Astrocyte of the cerebellum (primary cell): ENCODE results near the gene ZDHHC11.

ENCODE experiments used
- DNase-seq: peaks from one replicate; pipeline ENCODE4 v3.0.0-alpha.2; 2011; ENCODE audit warnings: low read depth
- H3K4me3 ChIP-seq: 2 replicates; pipeline ENCODE4 v1.5.1; 2011; ENCODE audit warnings: mild to moderate bottlenecking, low read depth, low read length, moderate library complexity
- in situ Hi-C: cut with HindIII; loops from 2 replicates; pipeline ENCODE4 v1.10.0; 2017; ENCODE audit warnings: low sequenced_read_pairs
- TF ChIP-seq, protein P1 (sequence below): IDR thresholded peaks from 2 replicates; pipeline ENCODE4 v1.5.1; 2012; ENCODE audit warnings: low read length, low read depth, moderate library complexity, mild to moderate bottlenecking; ENCODE audit errors: missing control alignments

The ZDHHC11 gene

DNA sequence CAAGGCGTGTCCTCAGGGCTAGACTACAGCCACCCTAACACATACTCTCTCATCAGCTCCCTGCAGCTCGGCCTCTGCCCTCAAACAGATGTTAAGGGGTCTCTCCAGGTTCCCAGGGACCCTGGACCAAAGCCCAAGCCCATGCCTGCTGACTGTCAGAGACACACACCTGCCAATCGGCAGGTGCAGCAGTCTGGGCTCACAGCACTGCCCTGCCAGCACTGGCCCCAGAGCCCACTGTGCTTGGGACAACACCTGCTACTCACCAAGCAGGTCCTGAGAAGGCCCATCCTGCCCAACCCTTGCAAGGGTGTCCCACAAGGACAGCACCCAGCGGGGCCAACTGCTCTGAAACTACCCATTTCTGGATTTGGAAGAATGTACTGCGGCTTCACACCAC is 20.2 kb upstream of the ZDHHC11 start:
- TF ChIP-seq, protein P1, sequence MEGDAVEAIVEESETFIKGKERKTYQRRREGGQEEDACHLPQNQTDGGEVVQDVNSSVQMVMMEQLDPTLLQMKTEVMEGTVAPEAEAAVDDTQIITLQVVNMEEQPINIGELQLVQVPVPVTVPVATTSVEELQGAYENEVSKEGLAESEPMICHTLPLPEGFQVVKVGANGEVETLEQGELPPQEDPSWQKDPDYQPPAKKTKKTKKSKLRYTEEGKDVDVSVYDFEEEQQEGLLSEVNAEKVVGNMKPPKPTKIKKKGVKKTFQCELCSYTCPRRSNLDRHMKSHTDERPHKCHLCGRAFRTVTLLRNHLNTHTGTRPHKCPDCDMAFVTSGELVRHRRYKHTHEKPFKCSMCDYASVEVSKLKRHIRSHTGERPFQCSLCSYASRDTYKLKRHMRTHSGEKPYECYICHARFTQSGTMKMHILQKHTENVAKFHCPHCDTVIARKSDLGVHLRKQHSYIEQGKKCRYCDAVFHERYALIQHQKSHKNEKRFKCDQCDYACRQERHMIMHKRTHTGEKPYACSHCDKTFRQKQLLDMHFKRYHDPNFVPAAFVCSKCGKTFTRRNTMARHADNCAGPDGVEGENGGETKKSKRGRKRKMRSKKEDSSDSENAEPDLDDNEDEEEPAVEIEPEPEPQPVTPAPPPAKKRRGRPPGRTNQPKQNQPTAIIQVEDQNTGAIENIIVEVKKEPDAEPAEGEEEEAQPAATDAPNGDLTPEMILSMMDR, result no peak
- in situ Hi-C loops, result no loop called here
- no peak overlapping the region for H3K4me3 ChIP-seq
- DNase-seq, result no peak

DNA sequence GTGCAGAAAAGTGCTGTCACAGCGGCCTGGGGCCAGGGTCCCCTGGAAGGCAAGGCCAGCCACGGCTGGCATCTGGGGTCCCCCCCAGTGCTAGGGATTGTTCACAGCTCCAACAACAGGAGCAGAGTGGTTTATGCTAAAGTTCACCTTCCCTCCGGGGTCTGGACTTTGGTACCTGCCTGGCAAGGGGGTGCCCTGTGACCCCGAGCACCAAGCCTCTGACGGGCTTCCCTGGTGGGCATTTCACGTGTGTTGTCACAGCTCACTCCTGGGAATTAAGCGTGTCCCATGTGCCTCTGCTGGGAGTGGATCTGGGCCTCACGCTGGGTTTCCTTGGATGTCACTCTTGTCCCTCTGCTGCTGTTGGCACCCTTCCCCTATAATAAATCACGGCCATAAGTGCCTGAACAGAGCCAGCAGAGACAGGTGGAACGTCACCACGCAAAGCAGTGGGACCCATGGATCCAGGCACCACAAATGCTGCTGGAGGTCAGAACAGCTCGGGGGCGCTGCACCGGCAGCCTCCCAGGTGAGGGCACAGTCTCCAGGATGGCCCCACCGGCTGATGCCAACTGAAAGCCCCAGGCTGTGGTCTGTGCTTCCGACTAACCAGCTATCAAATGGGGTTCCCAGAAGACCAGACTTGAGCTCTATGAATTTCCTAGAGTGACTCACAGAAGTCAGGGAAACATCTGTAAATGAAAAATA is 17.8 kb upstream of the ZDHHC11 start:
- in situ Hi-C loops, result no loop called here
- DNase-seq, result no peak
- TF ChIP-seq, protein P1, result no peak
- H3K4me3 ChIP-seq, result no peak overlapping the region

- TF ChIP-seq, protein P1, result no peak
- in situ Hi-C loops, result no loop called here
- no peak for DNase-seq
- no peak overlapping the region for H3K4me3 ChIP-seq
Measured at GRCh38 chr5:867300-867870, 16.6 kb upstream of the ZDHHC11 start.

GRCh38 chr5:865771-866170 is 15.0 kb upstream of the ZDHHC11 start:
- DNase-seq, result no peak
- no peak overlapping the region for H3K4me3 ChIP-seq
- in situ Hi-C loops, result no loop called here
- TF ChIP-seq, protein P1, result no peak

- in situ Hi-C loops, result no loop called here
- TF ChIP-seq, protein P1, result no peak
- H3K4me3 ChIP-seq, result no peak overlapping the region
- DNase-seq, result no peak
Measured at GRCh38 chr5:865168-865521, 14.4 kb upstream of the ZDHHC11 start.

DNA sequence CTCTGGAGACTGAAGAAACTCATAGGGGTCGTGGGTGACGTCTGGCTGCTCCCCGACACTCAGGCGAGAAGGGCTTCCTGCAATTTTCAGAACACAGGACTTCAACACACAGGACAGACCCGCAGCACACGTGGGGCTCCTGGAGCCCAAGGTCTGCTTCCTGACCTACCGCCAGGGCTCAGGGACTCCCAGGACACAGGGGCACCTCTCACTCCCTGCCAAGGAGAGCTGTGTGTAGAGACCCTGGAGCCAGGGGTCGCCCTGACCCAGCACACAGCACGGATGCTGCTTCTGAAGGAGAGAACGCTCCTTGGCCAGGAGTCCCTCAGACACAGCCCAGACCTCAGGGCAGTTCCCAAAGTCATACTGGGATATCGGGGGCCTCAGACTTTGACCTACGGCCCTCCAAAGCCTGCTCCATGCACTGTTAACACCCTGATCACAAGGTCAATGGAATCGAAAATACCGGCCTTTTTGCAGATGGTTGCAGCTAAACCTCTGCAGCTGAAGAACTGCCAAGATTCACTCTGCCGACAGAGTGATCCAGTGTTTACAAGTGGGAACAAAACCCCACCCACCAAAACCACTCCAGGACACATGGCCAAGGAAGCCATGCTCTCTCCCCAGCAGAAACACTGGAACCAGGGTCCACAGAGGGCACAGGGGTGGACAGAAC is 13.8 kb upstream of the ZDHHC11 start:
- in situ Hi-C loops, result no loop called here
- no peak overlapping the region for H3K4me3 ChIP-seq
- no peak for DNase-seq
- TF ChIP-seq, protein P1, result no peak
